ENCODE results near the gene DTL.

The DTL gene

GRCh38 chr1:212089560-212090163 lies 54.1 kb downstream of the DTL start:
- no peak overlapping the region for H3K4me2 ChIP-seq (ENCODE audit: low read length)
- no peaks in the 10 kb centered on the region for H3K27me3 ChIP-seq (ENCODE audit: control insufficient read depth, low read length)
- H3K9me3 ChIP-seq (ENCODE audit: control insufficient read depth, insufficient read depth, low read length), result no peaks in the 10 kb centered on the region
- H3K36me3 ChIP-seq (ENCODE audit: control insufficient read depth, low read length), result peaks cover 96% of the 10 kb centered on the region
- no peaks in the 10 kb centered on the region for H3K9me2 ChIP-seq (replicated peaks; ENCODE audit: control insufficient read depth, low read length)
- H3K27ac ChIP-seq (ENCODE audit: low read depth, low read length), result no peak overlapping the region
- no peaks in the 10 kb centered on the region for H4K20me1 ChIP-seq (ENCODE audit: control insufficient read depth, insufficient read depth, low read depth, low read length)
- H3K4me3 ChIP-seq (ENCODE audit: low read length), result no peak overlapping the region
- peaks cover 43% of the 10 kb centered on the region for H3K79me2 ChIP-seq (ENCODE audit: control insufficient read depth, low read length)
- H3K4me1 ChIP-seq (ENCODE audit: control insufficient read depth, low read length), result no peaks in the 10 kb centered on the region
- TF ChIP-seq EZH2phosphoT487 (IDR thresholded peaks at IDR 0.05; ENCODE audit: borderline replicate concordance, low read length) (no peak), CTCF (IDR thresholded peaks at IDR 0.05; ENCODE audit: low read depth, low read length, poor library complexity, severe bottlenecking) (no peak)
- no peaks in the 10 kb centered on the region for H3F3A ChIP-seq (ENCODE audit: control insufficient read depth, insufficient read depth)

GRCh38 chr1:212091438-212092121 lies 56.0 kb downstream of the DTL start:
- Histone ChIP-seq H3K4me2 (ENCODE audit: low read length) (no peak overlapping the region), H3K27ac (ENCODE audit: low read depth, low read length) (no peak overlapping the region), H3K9me2 (replicated peaks; ENCODE audit: control insufficient read depth, low read length) (no peaks in the 10 kb centered on the region), H3F3A (ENCODE audit: control insufficient read depth, insufficient read depth) (no peaks in the 10 kb centered on the region), H4K20me1 (ENCODE audit: control insufficient read depth, insufficient read depth, low read depth, low read length) (no peaks in the 10 kb centered on the region; the same call in 1 of the 2 replicates), H3K27me3 (ENCODE audit: control insufficient read depth, low read length) (no peaks in the 10 kb centered on the region), H3K4me3 (ENCODE audit: low read length) (no peak overlapping the region), H3K9me3 (ENCODE audit: control insufficient read depth, insufficient read depth, low read length) (no peaks in the 10 kb centered on the region), H3K36me3 (ENCODE audit: control insufficient read depth, low read length) (peaks cover 92% of the 10 kb centered on the region), H3K4me1 (ENCODE audit: control insufficient read depth, low read length) (no peaks in the 10 kb centered on the region), H3K79me2 (ENCODE audit: control insufficient read depth, low read length) (peaks cover 60% of the 10 kb centered on the region)
- TF ChIP-seq CTCF (IDR thresholded peaks at IDR 0.05; ENCODE audit: low read depth, low read length, poor library complexity, severe bottlenecking) (no peak), EZH2phosphoT487 (IDR thresholded peaks at IDR 0.05; ENCODE audit: borderline replicate concordance, low read length) (no peak)

GRCh38 chr1:212097360-212097759 lies 61.8 kb downstream of the DTL start:
- Histone ChIP-seq H3K36me3 (ENCODE audit: control insufficient read depth, low read length) (peaks cover 93% of the 10 kb centered on the region), H3K4me1 (ENCODE audit: control insufficient read depth, low read length) (no peaks in the 10 kb centered on the region), H3K27ac (ENCODE audit: low read depth, low read length) (no peak overlapping the region), H3K9me3 (ENCODE audit: control insufficient read depth, insufficient read depth, low read length) (no peaks in the 10 kb centered on the region), H3K79me2 (ENCODE audit: control insufficient read depth, low read length) (peaks cover 70% of the 10 kb centered on the region), H3K9me2 (replicated peaks; ENCODE audit: control insufficient read depth, low read length) (no peaks in the 10 kb centered on the region), H3F3A (ENCODE audit: control insufficient read depth, insufficient read depth) (no peaks in the 10 kb centered on the region), H3K4me3 (ENCODE audit: low read length) (no peak overlapping the region), H4K20me1 (ENCODE audit: control insufficient read depth, insufficient read depth, low read depth, low read length) (peaks cover 7% of the 10 kb centered on the region), H3K27me3 (ENCODE audit: control insufficient read depth, low read length) (no peaks in the 10 kb centered on the region), H3K4me2 (ENCODE audit: low read length) (no peak overlapping the region)
- TF ChIP-seq CTCF (IDR thresholded peaks at IDR 0.05; ENCODE audit: low read depth, low read length, poor library complexity, severe bottlenecking) (no peak), EZH2phosphoT487 (IDR thresholded peaks at IDR 0.05; ENCODE audit: borderline replicate concordance, low read length) (no peak)

All from DOHH2 (cell line).